ENCODE data around the gene CYP4F11. TPM values are rescaled to one million over a fixed set of nuclear protein-coding genes. Genes with fewer than 3 reads are reported as not detected.

Gene CYP4F11
- total RNA-seq, 1 donor from 2014 or later: not detected

- no peak for DNase-seq
- H3K36me3 Mint-ChIP-seq (ENCODE audit: unreplicated experiment): no peaks in the 10 kb centered on the region
- H3K4me1 Mint-ChIP-seq (ENCODE audit: low read depth, unreplicated experiment): no peaks in the 10 kb centered on the region
- no peaks in the 10 kb centered on the region for H3K27me3 Mint-ChIP-seq (ENCODE audit: unreplicated experiment)
- H3K4me3 Mint-ChIP-seq (ENCODE audit: unreplicated experiment): no peak overlapping the region
- no peak for TF ChIP-seq CTCF (IDR thresholded peaks at IDR 0.05; ENCODE audit: partially characterized antibody, unreplicated experiment)
- no peak overlapping the region for H3K27ac Mint-ChIP-seq (ENCODE audit: unreplicated experiment)
- peaks cover 4% of the 10 kb centered on the region for H3K9me3 Mint-ChIP-seq (ENCODE audit: unreplicated experiment)
Observed at GRCh38 chr19:15954820-15955219, 20.5 kb upstream of the CYP4F11 start.

DNA sequence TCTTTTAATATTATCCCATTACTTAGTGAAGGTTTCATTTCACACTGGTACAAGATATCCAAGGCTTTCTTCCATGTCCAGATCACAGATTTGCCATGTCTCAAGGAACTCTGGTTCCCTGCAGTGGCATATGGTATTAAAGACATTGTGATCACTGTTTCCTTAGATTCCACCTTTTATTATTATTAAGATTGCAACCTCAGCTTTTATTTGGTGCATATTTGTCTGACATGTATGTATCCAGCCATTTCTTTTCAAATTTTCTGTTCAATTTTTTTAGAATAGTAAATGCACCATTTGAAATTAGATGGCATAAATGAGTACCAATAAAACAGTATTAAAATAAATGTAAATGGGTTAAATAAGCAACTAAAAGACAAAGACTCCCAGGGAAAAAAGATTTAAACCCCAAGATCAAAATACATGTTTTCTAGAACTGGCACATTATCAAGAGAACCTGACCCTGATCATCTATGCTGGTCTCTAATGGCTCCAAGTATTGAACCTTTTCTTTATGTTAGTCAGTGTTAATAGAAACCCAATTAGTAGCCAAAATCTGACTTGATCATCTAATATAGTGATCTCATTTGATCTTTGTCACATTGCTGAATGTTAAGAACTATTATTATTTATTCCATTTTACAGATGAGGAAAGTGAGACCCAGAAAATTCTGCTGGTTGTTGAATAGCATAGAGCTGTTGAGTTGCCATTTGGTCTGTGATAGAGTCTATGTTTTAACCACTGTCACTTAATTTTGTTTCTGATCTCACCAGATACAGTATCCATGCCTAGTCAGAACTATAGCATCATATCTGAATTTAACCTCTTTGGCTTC is 14.1 kb upstream of the CYP4F11 start, which contains the start of gene OR10H4:
OR10H4 (plus strand) TSS at position 786 of the 836 bp plus-strand sequence; CDS start at position 786, 0 bp downstream.
- no peak within 1 kb of the TSS for H3K27ac Mint-ChIP-seq (ENCODE audit: unreplicated experiment)
- no peaks in the 10 kb centered on the region for H3K4me1 Mint-ChIP-seq (ENCODE audit: low read depth, unreplicated experiment)
- H3K4me3 Mint-ChIP-seq (ENCODE audit: unreplicated experiment): no peak within 1 kb of the TSS
- no peak for DNase-seq
- peaks cover 6% of the 10 kb centered on the region for H3K9me3 Mint-ChIP-seq (ENCODE audit: unreplicated experiment)
- H3K36me3 Mint-ChIP-seq (ENCODE audit: unreplicated experiment): peaks cover 6% of the 10 kb centered on the region
- no peaks in the 10 kb centered on the region for H3K27me3 Mint-ChIP-seq (ENCODE audit: unreplicated experiment)
- no peak for TF ChIP-seq CTCF (IDR thresholded peaks at IDR 0.05; ENCODE audit: partially characterized antibody, unreplicated experiment)

DNA sequence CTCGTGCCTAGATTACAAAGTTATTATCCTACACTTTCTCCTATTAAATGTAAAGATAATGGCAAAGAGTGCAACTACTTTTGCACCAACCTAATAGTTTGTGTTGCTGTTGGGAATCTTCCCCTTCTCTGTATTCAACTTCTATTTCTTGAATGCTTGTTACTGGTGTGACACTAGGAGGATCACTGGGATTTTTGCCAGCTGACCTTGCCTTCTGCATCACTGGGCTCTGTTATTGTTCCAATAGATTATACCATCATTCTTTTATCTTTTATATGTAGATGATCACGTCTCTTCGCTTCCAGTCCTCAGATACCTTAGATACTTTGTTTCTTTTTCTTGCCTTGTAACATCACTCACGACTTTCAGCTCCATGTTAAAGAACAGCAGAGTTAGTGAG is 11.0 kb upstream of the CYP4F11 start:
- Mint-ChIP-seq H3K36me3 (ENCODE audit: unreplicated experiment) (peaks cover 6% of the 10 kb centered on the region), H3K4me3 (ENCODE audit: unreplicated experiment) (no peak overlapping the region), H3K27me3 (ENCODE audit: unreplicated experiment) (peaks cover 2% of the 10 kb centered on the region), H3K9me3 (ENCODE audit: unreplicated experiment) (peaks cover 11% of the 10 kb centered on the region), H3K27ac (ENCODE audit: unreplicated experiment) (no peak overlapping the region), H3K4me1 (ENCODE audit: low read depth, unreplicated experiment) (no peaks in the 10 kb centered on the region)
- DNase-seq: no peak
- TF ChIP-seq CTCF (IDR thresholded peaks at IDR 0.05; ENCODE audit: partially characterized antibody, unreplicated experiment): no peak

DNA sequence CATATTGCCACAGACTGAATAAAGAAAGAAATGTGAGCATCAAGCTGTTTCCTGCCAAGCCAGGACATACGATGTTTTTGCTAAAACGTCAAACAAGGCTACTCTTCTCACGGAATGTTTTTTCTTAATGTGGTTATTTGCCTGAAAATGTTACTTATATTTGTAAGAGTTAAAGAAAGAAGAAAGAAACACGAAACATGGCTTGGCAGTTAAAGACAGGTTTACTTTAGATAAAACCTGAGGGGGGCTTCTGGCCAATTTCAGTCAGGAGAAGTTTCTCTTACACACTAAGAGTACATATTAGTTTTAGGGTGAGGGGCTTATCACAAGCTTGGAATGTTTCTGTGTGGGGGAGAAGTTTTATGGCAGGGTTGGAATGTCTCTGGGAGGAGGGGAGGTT is 10.1 kb upstream of the CYP4F11 start:
- peaks cover 14% of the 10 kb centered on the region for H3K9me3 Mint-ChIP-seq (ENCODE audit: unreplicated experiment)
- H3K4me3 Mint-ChIP-seq (ENCODE audit: unreplicated experiment): no peak overlapping the region
- no peak overlapping the region for H3K27ac Mint-ChIP-seq (ENCODE audit: unreplicated experiment)
- no peak for DNase-seq
- H3K36me3 Mint-ChIP-seq (ENCODE audit: unreplicated experiment): peaks cover 6% of the 10 kb centered on the region
- TF ChIP-seq CTCF (IDR thresholded peaks at IDR 0.05; ENCODE audit: partially characterized antibody, unreplicated experiment): no peak
- H3K27me3 Mint-ChIP-seq (ENCODE audit: unreplicated experiment): peaks cover 3% of the 10 kb centered on the region
- H3K4me1 Mint-ChIP-seq (ENCODE audit: low read depth, unreplicated experiment): no peaks in the 10 kb centered on the region

DNA sequence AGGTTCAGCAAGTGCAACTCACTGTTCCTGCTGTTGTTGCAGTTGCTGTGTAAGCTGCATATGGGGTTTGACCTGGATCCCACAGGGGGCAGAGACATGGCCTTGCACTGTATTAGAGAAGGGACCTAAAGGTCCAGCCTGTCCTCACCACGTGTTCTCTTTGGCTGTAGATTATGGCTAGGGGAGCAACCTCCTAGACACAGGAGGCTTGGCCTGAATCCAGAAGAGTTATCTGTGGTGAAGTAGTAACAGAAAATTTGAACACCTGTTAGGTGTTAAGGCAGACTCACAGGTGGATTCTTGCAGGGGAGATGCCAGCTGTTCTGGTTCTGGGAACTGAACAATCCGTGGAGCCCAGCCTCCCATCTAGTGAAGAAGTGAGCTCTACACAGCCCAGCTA is 3.4 kb upstream of the CYP4F11 start:
- DNase-seq: no peak
- Mint-ChIP-seq H3K9me3 (ENCODE audit: unreplicated experiment) (peaks cover 15% of the 10 kb centered on the region), H3K4me3 (ENCODE audit: unreplicated experiment) (no peak overlapping the region), H3K36me3 (ENCODE audit: unreplicated experiment) (no peaks in the 10 kb centered on the region), H3K4me1 (ENCODE audit: low read depth, unreplicated experiment) (no peaks in the 10 kb centered on the region), H3K27me3 (ENCODE audit: unreplicated experiment) (peaks cover 4% of the 10 kb centered on the region), H3K27ac (ENCODE audit: unreplicated experiment) (no peak overlapping the region)
- TF ChIP-seq CTCF (IDR thresholded peaks at IDR 0.05; ENCODE audit: partially characterized antibody, unreplicated experiment): no peak

Data from glutamatergic neuron (in vitro differentiated cells).